Ovary (tissue), 3 donors: ENCODE data around the gene RBP7.

Source experiments
- POLR2A ChIP-seq: fragments of 450-650 bp; IDR thresholded peaks from one replicate; pipeline ENCODE4 v1.6.1; 2017; ENCODE audit warnings: antibody characterized with exemption, mild to moderate bottlenecking, moderate library complexity
- TF ChIP-seq, protein P1 (sequence below), 3 donors: fragments of 450-650 bp in 2 of 3; fragments of 200-600 bp in 1 of 3; IDR thresholded peaks; one replicate each; pipeline versions ENCODE4 v1.5.1 to v1.8.0; 2016 to 2022; ENCODE audit warnings: antibody characterized with exemption in 3 of 3, mild to moderate bottlenecking in 1 of 3
- donor health status: DM: no; HTN: no; CAD: no.

- TF ChIP-seq, protein P1, sequence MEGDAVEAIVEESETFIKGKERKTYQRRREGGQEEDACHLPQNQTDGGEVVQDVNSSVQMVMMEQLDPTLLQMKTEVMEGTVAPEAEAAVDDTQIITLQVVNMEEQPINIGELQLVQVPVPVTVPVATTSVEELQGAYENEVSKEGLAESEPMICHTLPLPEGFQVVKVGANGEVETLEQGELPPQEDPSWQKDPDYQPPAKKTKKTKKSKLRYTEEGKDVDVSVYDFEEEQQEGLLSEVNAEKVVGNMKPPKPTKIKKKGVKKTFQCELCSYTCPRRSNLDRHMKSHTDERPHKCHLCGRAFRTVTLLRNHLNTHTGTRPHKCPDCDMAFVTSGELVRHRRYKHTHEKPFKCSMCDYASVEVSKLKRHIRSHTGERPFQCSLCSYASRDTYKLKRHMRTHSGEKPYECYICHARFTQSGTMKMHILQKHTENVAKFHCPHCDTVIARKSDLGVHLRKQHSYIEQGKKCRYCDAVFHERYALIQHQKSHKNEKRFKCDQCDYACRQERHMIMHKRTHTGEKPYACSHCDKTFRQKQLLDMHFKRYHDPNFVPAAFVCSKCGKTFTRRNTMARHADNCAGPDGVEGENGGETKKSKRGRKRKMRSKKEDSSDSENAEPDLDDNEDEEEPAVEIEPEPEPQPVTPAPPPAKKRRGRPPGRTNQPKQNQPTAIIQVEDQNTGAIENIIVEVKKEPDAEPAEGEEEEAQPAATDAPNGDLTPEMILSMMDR (IDR thresholded peaks at IDR 0.05), result no peak
- no peak for TF ChIP-seq POLR2A
These were observed 55.3 kb downstream of the RBP7 start for GRCh38 chr1:10052347-10052746.
